Right renal cortex interstitium (tissue), 3 donors: ENCODE measurements around the gene TULP4. TPM values are rescaled to one million over a fixed set of nuclear protein-coding genes. Genes with fewer than 3 reads are reported as not detected.
"Not testable (repeated sequence)": the region's sequence is repeated elsewhere in the genome, so short reads cannot be mapped to it uniquely, and the experiment has no call there.

ENCODE experiments used
- DNase-seq, 3 donors: peaks; one replicate each; pipeline ENCODE4 v3.0.0-alpha.2; 2013; ENCODE audit warnings: low read depth in 3 of 3, low spot score in 2 of 3
- polyA plus RNA-seq, 3 donors: library from polyadenylated mRNA; unstranded; fragments of 120-200 nt; gene quantifications; one replicate each; pipeline ENCODE4 v1.2.1, GENCODE V29; 2013; ENCODE audit not compliant: insufficient read length in 3 of 3

Gene TULP4
- polyA plus RNA-seq, 3 donors = 17.7 to 19.1 (median 18.4) TPM

DNA sequence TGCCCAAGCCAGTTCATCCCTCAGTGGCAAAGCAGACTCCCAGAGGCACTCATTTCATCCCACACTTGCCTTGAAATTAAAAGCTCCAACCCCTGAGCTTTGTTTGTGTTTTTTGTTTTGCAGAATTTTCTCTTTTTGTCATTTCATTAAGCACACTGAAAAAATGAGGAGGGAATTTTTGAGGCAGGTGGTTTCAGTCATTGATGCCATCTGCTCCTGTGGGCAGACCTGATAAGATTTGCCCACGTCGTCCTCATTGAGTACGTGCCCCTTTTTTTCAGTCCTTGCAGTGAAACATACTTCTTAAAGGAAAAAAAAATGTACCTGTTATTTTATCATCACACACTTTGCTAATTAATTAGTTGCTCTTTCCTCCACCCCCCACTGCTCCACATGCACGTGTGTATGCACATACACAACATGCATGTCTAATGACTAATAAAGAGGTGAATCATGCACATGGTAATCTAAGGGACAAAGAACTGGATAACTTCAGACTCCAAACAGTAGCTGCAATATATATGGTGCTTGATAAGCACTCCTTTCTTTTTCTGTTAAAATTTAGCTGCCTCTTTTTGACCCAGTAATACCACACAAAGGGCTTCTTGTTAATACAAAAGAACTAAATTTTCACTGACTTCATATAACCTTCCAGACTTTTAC, 145.5 kb downstream of the TULP4 start:
- no peak for DNase-seq

- DNase-seq = no peak
Observed at GRCh38 chr6:158459726-158460125, 147.5 kb downstream of the TULP4 start.

DNA sequence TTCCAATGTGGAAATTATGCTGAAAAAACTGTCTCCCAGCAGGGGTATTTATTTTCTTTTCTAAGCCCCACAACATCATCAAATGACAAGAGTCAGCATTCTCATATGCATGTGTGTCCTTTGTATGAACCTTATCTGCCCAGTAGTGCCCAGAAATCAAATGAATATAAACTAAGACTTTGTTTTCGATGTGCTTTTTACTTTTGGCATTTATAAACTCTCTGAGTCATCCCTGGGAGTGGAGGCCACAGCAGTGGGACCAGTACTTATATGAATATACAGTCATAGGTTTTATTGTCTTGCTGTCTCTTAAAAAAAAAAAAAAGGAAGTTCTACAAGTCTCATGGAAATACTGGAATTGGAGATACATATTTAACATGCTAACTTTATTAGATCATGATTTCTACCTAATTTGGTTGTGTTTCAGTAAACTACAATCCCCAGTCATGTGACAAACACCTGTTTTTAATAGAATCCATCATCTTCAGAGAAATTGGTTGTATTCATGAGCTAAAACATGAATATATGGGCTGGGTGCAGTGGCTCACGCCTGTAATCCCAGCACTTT, 148.4 kb downstream of the TULP4 start:
- no peak for DNase-seq

DNA sequence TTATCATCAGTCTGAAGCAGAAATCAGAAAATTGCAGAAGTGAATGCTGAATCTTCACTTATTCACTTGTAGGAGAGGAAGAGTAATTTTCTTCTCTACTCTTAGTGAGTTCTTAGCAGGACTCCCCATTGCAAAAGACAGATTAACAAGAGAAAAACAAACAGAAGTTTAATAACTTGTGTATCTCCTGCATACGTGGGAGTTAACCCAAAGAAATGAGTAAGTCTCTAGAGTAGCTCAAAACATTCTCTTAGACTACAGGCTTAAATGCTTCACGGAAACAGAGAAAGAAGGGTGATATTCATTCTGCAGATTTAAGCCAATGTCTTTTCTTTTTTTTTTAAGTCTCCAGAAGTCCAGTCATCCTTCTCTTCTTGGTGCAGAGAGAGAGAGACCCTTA, 149.7 kb downstream of the TULP4 start:
- DNase-seq = no peak

DNA sequence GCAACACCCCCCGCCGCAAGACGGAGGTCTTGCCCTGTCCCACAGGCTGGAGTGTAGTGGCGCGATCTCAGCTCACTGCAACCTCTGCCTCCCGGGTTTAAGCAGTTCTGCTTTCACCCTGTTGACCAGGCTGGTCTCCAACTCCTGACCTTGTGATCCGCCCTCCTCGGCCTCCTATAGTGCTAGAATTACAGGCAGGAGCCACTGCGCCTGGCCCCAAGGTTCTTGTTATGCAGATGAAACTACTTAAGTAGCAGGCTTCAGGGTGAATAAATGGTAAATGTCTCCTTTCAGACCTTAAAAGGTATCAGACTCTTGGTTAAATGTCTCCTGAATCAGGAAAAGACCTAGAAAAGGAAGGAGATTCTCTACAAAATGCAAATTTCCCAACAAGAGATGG, 152.2 kb downstream of the TULP4 start:
- no peak for DNase-seq

- DNase-seq = no peak
Observed at GRCh38 chr6:158465257-158465656, 153.0 kb downstream of the TULP4 start.

- DNase-seq = no peak
Observed at GRCh38 chr6:158465747-158466146, 153.5 kb downstream of the TULP4 start.

GRCh38 chr6:158467923-158468322, 155.7 kb downstream of the TULP4 start:
- no peak for DNase-seq

GRCh38 chr6:158468666-158469065, 156.4 kb downstream of the TULP4 start:
- DNase-seq = no peak

DNA sequence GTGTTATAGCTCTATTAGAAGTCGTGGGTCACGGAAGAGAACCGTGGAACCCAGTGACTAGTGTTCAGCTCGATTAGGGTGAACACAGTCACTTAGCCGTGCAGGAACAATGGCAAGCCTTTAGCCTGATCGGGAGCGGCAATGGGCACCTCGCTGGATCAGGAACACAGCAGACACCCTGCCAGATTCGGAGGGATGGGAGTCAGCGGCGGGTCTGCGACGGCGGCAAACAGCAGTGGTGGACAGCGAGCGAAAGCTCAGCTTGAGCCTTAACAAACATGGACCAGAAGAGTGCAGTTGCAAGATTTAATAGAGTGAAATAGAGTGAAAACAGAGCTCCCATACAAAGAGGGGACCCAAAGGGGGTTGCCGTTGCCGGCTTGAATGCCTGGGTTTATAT, 157.8 kb downstream of the TULP4 start:
- not testable (repeated sequence) for DNase-seq

DNA sequence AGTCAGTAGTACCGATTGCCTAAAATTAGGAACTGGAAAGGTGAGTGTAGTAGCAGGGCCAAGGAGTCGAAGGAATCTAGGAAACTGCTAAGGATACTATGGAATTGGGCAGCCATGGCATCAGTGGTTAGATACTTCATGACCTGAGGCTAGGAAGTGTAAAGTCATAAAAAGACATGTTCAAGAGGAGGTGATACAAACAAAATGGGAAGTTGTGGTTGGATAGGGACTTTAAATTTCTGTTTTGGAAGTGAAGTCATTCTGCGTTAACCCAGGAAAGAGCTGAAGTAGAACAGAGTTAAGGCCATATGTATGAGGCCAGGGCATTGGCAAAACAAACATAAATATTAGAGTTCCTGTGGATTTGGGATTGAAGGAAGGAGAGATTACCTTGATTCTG, 159.1 kb downstream of the TULP4 start:
- DNase-seq = no peak

DNA sequence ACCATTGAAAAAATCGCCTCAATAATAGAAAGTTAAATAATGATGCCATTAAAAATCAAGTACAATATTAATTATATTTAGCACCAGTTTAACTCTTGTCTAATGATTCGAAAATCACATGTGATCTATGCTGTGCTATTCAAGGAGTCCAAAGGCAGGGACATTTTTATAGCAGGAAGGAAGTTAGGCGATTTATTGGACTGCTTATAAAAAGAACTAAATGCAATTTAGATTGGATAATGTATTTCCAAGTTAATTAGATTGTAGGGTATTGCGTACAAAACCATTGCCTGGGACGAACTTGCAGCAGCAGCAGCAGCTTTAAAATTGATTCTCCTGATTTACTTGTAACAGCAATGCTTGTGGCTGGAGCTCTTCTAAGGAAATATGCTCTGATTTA, 160.2 kb downstream of the TULP4 start:
- DNase-seq = peak in 2 of 3 donors; percentile 14 to 15

- DNase-seq = no peak
Observed at GRCh38 chr6:158474961-158475343, 162.7 kb downstream of the TULP4 start.

DNA sequence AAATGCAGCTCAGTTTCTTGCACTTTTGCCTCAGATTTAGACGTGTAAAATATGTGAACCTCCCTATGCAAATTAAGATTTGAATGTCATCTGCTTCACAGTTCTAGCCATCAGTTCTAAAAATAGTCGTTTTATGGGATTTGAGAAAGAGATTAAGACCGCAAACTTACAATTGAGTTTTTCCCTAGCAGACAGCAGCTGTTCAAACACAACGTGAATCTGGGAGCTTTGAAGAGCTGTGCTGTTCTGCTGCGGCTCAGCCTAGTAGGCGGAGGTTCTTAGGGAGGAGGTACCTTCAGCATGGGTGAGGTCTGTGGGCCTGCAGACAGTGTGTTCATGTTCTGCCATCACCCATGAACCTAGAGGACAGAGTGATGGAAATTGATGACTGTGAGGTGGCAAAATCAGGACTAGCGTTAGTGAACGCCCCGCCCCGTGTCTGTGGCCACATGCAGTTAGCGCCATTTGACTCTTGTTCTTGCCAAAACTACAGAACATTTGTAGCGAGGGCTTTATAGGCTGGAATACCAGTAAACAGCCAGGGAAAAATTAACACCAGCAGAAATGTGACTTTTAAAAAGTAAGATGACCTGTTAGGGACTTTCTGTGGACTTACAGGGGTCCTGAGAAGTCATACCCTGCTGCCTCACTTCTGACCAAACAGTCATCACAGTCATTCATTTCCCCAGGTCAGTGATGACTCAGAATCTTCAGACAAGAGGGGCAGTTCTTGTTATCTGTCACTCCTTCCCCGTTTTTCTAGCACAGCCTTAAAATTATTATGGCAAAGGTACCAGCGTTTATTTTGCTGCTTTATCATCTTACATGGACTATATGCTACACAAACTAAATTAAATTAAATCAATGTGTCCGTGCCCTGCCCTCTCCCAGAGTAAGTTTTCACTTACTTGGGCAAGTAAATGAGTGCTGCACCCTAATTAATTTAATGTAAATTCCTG, 163.4 kb downstream of the TULP4 start:
- DNase-seq = peak in 2 of 3 donors; percentile 15 to 20

- no peak for DNase-seq
Observed at GRCh38 chr6:158476389-158476788, 164.1 kb downstream of the TULP4 start.

- DNase-seq = not testable (repeated sequence)
Observed at GRCh38 chr6:158477722-158478121, 165.5 kb downstream of the TULP4 start.

- no peak for DNase-seq
Observed at GRCh38 chr6:158480989-158481388, 168.7 kb downstream of the TULP4 start.

DNA sequence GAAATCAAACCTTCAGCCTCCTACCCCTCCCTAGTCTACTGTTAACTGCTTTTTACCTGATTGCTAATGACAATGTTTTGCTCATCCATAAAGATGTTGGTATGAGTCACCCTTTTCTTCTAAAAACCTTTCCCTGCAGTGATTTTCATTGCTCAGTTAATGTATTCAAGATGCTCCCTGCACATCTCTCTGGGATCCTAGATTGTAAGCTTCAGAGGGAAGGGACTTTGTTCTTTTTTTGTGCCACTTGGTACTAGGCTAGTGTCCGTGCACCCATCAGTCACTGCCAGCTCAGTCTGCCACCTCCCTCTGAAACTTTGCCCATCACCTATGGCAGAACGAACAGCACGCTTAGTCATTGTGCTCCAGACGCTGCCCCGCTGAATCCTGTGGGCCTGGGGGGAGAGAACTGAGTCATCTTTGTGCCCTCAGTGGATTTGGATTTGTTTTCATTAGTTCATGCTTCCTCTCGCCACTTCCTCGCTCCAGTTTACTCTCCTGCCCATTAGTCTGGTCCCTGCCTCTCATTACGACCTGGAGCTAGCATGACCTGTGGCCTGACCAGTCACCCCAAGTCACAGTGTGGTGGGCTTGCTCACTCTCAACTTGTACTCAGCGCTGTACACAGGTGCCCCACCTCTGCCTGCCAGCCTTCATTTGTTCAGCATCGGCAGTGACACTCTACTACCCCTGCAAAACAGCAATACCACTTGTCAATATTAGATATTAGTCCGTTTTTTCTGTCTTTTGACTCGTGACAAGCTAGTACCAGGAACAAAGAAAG, 169.6 kb downstream of the TULP4 start:
- DNase-seq = no peak

- no peak for DNase-seq
Observed at GRCh38 chr6:158485431-158485830, 173.2 kb downstream of the TULP4 start.

GRCh38 chr6:158487495-158487894, 175.2 kb downstream of the TULP4 start:
- DNase-seq = no peak

GRCh38 chr6:158488065-158488464, 175.8 kb downstream of the TULP4 start:
- DNase-seq = no peak
